Measurements from ENCODE around the gene ESRRB. TPM values are rescaled to one million over a fixed set of nuclear protein-coding genes. Genes with fewer than 3 reads are reported as not detected.

ESRRB gene
- polyA plus RNA-seq, 1 of the 3 experiments (the other 2 are of a cell fraction) = 0.05 TPM

DNA sequence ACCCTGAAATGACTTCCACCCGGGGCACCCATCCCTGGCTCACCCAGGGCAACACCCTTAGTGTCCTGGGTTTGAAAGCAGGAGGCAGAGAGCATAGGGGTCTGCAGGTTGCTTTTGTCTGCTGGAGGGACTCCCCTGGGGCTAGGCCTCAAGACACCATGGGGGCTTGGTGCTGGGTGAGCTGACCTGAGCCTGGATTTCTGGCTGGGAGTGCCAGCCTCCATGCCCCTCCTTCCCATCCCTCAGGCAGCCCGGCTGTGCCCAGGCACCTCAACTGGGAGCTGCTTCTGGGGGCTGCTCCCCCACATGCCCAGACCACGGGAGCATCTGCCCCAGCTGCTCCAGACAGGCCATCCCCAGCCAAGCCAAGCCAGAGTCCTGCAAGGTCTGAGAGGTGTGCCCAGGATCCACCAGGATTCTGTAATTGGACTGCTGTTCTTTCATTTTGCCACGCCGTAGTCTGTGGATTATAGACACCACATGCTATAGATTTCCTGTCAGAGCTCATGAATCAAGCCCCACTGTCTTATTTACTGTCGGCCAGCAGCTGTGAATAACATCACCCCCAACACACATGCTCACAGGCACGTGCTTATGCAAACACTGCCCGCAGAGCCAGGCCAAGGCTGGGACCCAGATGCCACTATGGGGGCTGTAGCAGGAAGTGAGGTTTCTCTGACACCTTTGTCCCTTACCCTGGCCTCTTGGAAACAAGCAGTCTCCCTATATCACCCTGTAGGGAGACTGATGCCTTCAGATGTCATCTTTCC is 29.4 kb upstream of the ESRRB start:
- Histone ChIP-seq H3K79me2 (ENCODE audit: insufficient read depth) (no peaks in the 10 kb centered on the region), H3K4me2 (no peak overlapping the region), H3K4me3 (ENCODE audit: low read depth in 2 of 2, low read length in 1 of 2) (no peak overlapping the region), H3K27ac (ENCODE audit: low read depth in 2 of 2, low read length in 1 of 2) (no peak overlapping the region), H3K27me3 (ENCODE audit: insufficient read depth) (no peaks in the 10 kb centered on the region; the same call in 1 of the 2 replicates), H3K9me2 (no peaks in the 10 kb centered on the region), H3K9ac (no peak overlapping the region), H3K9me3 (no peaks in the 10 kb centered on the region), H4K20me1 (ENCODE audit: insufficient read depth) (0 out of 2 replicates have a peak, but pooled peaks cover 4% of the 10 kb centered on the region), H3K36me3 (replicated peaks in 1 of 2; ENCODE audit: control insufficient read depth in 1 of 2, insufficient read depth in 2 of 2, low read length in 1 of 2) (no peaks in the 10 kb centered on the region), H3K4me1 (ENCODE audit: control insufficient read depth in 1 of 2, insufficient read depth in 2 of 2, low read depth in 1 of 2, low read length in 1 of 2) (peaks cover 7 to 12% of the 10 kb centered on the region in 2 experiments; a peak in 3 of 4 replicates), H2AFZ (ENCODE audit: low read depth) (no peak overlapping the region), H3F3A (replicated peaks; ENCODE audit: insufficient read depth) (peaks cover 8% of the 10 kb centered on the region)
- ChIA-PET CTCF (interaction anchor here (1.2 kb wide), 3 partner anchors 41 to 301 kb away, joined by 3 to 6 read pairs (median 5); no protein-coding TSS in a partner anchor), POLR2A (no interaction called here)
- DNase-seq = no peak
- TF ChIP-seq ELF1 (IDR thresholded peaks at IDR 0.05) = no peak
- TF ChIP-seq, protein P1, sequence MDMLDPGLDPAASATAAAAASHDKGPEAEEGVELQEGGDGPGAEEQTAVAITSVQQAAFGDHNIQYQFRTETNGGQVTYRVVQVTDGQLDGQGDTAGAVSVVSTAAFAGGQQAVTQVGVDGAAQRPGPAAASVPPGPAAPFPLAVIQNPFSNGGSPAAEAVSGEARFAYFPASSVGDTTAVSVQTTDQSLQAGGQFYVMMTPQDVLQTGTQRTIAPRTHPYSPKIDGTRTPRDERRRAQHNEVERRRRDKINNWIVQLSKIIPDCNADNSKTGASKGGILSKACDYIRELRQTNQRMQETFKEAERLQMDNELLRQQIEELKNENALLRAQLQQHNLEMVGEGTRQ (IDR thresholded peaks at IDR 0.05; ENCODE audit: borderline replicate concordance, low read depth, low read length) = no peak
- no peak for TF ChIP-seq SMC3 (IDR thresholded peaks at IDR 0.05; ENCODE audit: low read depth, low read length)
- TF ChIP-seq GATA2 (CRISPR knock-in tag; IDR thresholded peaks at IDR 0.05) = no peak
- TF ChIP-seq NFIC (IDR thresholded peaks at IDR 0.05; ENCODE audit: borderline replicate concordance) = no peak
- TF ChIP-seq, protein P2, sequence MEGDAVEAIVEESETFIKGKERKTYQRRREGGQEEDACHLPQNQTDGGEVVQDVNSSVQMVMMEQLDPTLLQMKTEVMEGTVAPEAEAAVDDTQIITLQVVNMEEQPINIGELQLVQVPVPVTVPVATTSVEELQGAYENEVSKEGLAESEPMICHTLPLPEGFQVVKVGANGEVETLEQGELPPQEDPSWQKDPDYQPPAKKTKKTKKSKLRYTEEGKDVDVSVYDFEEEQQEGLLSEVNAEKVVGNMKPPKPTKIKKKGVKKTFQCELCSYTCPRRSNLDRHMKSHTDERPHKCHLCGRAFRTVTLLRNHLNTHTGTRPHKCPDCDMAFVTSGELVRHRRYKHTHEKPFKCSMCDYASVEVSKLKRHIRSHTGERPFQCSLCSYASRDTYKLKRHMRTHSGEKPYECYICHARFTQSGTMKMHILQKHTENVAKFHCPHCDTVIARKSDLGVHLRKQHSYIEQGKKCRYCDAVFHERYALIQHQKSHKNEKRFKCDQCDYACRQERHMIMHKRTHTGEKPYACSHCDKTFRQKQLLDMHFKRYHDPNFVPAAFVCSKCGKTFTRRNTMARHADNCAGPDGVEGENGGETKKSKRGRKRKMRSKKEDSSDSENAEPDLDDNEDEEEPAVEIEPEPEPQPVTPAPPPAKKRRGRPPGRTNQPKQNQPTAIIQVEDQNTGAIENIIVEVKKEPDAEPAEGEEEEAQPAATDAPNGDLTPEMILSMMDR (IDR thresholded peaks at IDR 0.05) = no peak
- TF ChIP-seq EP300 (IDR thresholded peaks at IDR 0.05; ENCODE audit: borderline replicate concordance in 1 of 2, low read depth in 1 of 2, low read length in 1 of 2) = no peak
- no peak for TF ChIP-seq JUND (IDR thresholded peaks at IDR 0.05)
- TF ChIP-seq, protein P3, sequence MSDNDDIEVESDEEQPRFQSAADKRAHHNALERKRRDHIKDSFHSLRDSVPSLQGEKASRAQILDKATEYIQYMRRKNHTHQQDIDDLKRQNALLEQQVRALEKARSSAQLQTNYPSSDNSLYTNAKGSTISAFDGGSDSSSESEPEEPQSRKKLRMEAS (IDR thresholded peaks at IDR 0.05; ENCODE audit: low read depth) = no peak
- TF ChIP-seq FOXM1 (IDR thresholded peaks at IDR 0.05; ENCODE audit: low read depth) = no peak
- TF ChIP-seq POLR2AphosphoS5 (IDR thresholded peaks at IDR 0.05; ENCODE audit: low read depth, low read length) = no peak
- no peak for TF ChIP-seq RFX5 (IDR thresholded peaks at IDR 0.05; ENCODE audit: low read length)
- no peak for TF ChIP-seq MXI1 (IDR thresholded peaks at IDR 0.05; ENCODE audit: low read depth, low read length)
- no peak for TF ChIP-seq TAF1 (IDR thresholded peaks at IDR 0.05; ENCODE audit: borderline replicate concordance, low read depth, low read length)
- no peak for TF ChIP-seq MEF2A (IDR thresholded peaks at IDR 0.05; ENCODE audit: borderline replicate concordance, low read depth)
- TF ChIP-seq SIN3A (IDR thresholded peaks at IDR 0.05; ENCODE audit: borderline replicate concordance, low read depth, low read length) = no peak
- TF ChIP-seq TEAD4 (IDR thresholded peaks at IDR 0.05; ENCODE audit: borderline replicate concordance, insufficient read depth) = no peak
- no peak for TF ChIP-seq FOXJ3 (CRISPR knock-in tag; IDR thresholded peaks at IDR 0.05)
- no peak for TF ChIP-seq RCOR1 (IDR thresholded peaks at IDR 0.05; ENCODE audit: low read length)
- no peak for TF ChIP-seq EZH2phosphoT487 (IDR thresholded peaks at IDR 0.05; ENCODE audit: borderline replicate concordance, low read depth)
- 63% methylated on average over 4 of the region's 8 CpGs for whole genome bisulfite sequencing (ENCODE audit: low lambda C conversion rate)
